Trophoblast cell (in vitro differentiated cells and primary cell): ENCODE measurements around the gene CAB39.

Experiments used
- DNase-seq, 2 donors: peaks; one replicate each; pipeline ENCODE4 v3.0.0-alpha.2; 2016
- H2AFZ ChIP-seq: 2 replicates; pipeline ENCODE4 v1.6.1; 2013; ENCODE audit warnings: low read length, moderate library complexity, mild to moderate bottlenecking; ENCODE audit not compliant: insufficient read depth, poor library complexity
- H2AK5ac ChIP-seq: 2 replicates; pipeline ENCODE4 v1.6.1; 2013; ENCODE audit warnings: mild to moderate bottlenecking, low read length
- H2BK120ac ChIP-seq: 2 replicates; pipeline ENCODE4 v1.6.1; 2013; ENCODE audit warnings: low read length, mild to moderate bottlenecking, moderate library complexity; ENCODE audit not compliant: insufficient read depth, poor library complexity
- H2BK12ac ChIP-seq: 2 replicates; pipeline ENCODE4 v1.6.1; 2013; ENCODE audit warnings: mild to moderate bottlenecking, low read length, moderate library complexity
- H2BK5ac ChIP-seq: 2 replicates; pipeline ENCODE4 v1.6.1; 2013; ENCODE audit warnings: low read length, low read depth, moderate library complexity, mild to moderate bottlenecking; ENCODE audit not compliant: poor library complexity
- H3K14ac ChIP-seq: 2 replicates; pipeline ENCODE4 v1.6.1; 2013; ENCODE audit warnings: mild to moderate bottlenecking, low read length
- H3K18ac ChIP-seq: 2 replicates; pipeline ENCODE4 v1.6.1; 2013; ENCODE audit warnings: mild to moderate bottlenecking, low read length
- H3K23ac ChIP-seq: 2 replicates; pipeline ENCODE4 v1.6.1; 2013; ENCODE audit warnings: low read length
- H3K27ac ChIP-seq: 2 replicates; pipeline ENCODE4 v1.5.1; 2013; ENCODE audit warnings: low read depth, mild to moderate bottlenecking, inconsistent platforms, low read length, moderate library complexity
- H3K27me3 ChIP-seq: 2 replicates; pipeline ENCODE4 v1.6.1; 2013; ENCODE audit warnings: inconsistent platforms, mild to moderate bottlenecking, low read length, moderate library complexity; ENCODE audit not compliant: insufficient read depth
- H3K36me3 ChIP-seq, 2 experiments: 1 replicate in 1 of 2; 2 replicates in 1 of 2; pipeline ENCODE4 v1.6.1; 2013; ENCODE audit warnings: low read length in 2 of 2, mild to moderate bottlenecking in 2 of 2, moderate library complexity in 1 of 2; ENCODE audit not compliant: insufficient read depth in 2 of 2, control insufficient read depth in 1 of 2
- H3K4ac ChIP-seq: 2 replicates; pipeline ENCODE4 v1.6.1; 2013; ENCODE audit warnings: low read depth, mild to moderate bottlenecking, low read length, moderate library complexity
- H3K4me1 ChIP-seq, 2 experiments: 1 replicate in 1 of 2; 2 replicates in 1 of 2; pipeline ENCODE4 v1.6.1; 2013; ENCODE audit warnings: low read length in 2 of 2, mild to moderate bottlenecking in 2 of 2, moderate library complexity in 1 of 2; ENCODE audit not compliant: insufficient read depth in 2 of 2, control insufficient read depth in 1 of 2
- H3K4me2 ChIP-seq: 2 replicates; pipeline ENCODE4 v1.6.1; 2013; ENCODE audit warnings: inconsistent platforms, mild to moderate bottlenecking, low read length, moderate library complexity
- H3K4me3 ChIP-seq: 2 replicates; pipeline ENCODE4 v1.5.1; 2013; ENCODE audit warnings: mild to moderate bottlenecking, low read depth, low read length, inconsistent platforms
- H3K79me1 ChIP-seq: one replicate; pipeline ENCODE4 v1.6.1; 2013; ENCODE audit warnings: low read length
- H3K79me2 ChIP-seq: 2 replicates; pipeline ENCODE4 v1.6.1; 2013; ENCODE audit warnings: low read length, mild to moderate bottlenecking; ENCODE audit not compliant: control insufficient read depth, insufficient read depth, poor library complexity
- H3K9ac ChIP-seq: 2 replicates; pipeline ENCODE4 v1.6.1; 2013; ENCODE audit warnings: mild to moderate bottlenecking, low read length
- H3K9me3 ChIP-seq: 2 replicates; pipeline ENCODE4 v1.6.1; 2013; ENCODE audit warnings: low read depth, mild to moderate bottlenecking, control low read depth, inconsistent platforms, low read length; ENCODE audit not compliant: insufficient read depth
- H4K12ac ChIP-seq: 2 replicates; pipeline ENCODE4 v1.6.1; 2013; ENCODE audit warnings: low read depth, mild to moderate bottlenecking, low read length, moderate library complexity
- H4K8ac ChIP-seq: 2 replicates; pipeline ENCODE4 v1.6.1; 2013; ENCODE audit warnings: low read depth, mild to moderate bottlenecking, low read length, moderate library complexity
- H4K91ac ChIP-seq: one replicate; pipeline ENCODE4 v1.6.1; 2013; ENCODE audit warnings: low read depth, mild to moderate bottlenecking, low read length, moderate library complexity
- WGBS: extraction: QIAGEN DNeasy Blood & Tissue Kit; methylation state at CpG from one replicate; pipeline ENCODE4 v1.1.7; 2013; ENCODE audit warnings: missing lambda C conversion rate; ENCODE audit not compliant: insufficient read length, insufficient coverage; ENCODE audit errors: extremely low coverage; 5-methylcytosine and 5-hydroxymethylcytosine counted together

The CAB39 gene

DNA sequence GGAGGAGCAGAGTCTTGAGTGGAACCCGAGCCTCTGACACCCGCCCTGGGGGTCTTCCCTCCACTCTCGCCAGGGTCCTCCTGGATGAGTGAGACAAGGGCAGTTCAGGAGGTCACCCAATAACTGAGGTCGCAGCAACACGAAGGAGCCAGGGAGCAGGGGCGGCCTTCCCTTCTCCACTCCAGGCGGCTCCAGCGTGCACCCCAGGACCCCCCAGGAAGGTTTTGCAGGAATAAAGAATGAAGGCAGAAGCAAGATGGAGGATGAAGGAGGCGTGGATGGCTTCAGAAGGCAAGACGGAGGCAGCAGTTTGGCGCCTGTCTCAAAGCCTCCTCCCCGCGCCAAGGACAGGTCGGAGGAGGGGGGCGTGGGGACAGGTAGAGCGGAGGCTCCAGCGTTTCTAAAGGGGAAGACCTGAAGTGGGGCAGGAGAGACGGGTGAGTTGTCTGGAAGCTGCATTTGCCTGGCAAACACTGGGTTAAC, 151.5 kb downstream of the CAB39 start:
- WGBS: no CpG with 5 or more reads among the region's 18 CpGs

DNA sequence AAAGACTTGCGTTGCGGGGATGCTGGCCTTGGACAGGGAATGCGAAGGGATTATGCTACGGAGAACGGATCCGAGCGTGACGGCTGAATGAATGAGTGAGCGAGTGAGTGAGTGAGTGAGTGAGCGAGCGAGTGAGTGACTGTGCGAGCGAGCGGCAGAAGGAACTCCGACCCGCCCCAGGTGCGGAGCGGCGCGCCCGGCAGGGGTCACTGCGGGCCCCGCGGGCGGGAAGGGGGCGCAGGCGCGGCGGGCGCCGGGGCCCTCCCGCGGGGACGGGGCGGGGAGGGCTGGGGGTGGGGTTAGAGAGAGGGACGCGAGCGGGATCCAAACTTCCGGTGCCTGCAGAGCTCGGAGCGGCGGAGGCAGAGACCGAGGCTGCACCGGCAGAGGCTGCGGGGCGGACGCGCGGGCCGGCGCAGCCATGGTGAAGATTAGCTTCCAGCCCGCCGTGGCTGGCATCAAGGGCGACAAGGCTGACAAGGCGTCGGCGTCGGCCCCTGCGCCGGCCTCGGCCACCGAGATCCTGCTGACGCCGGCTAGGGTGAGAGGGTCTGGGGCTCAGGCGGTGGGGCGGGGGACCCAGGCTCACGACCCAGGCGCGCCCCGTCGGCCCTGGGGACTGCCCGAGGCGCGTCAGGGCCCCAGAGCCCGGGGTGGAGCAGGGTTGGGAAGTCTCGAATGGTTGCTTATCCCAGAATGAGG, 152.1 kb downstream of the CAB39 start, which contains the start of gene ITM2C:
Gene ITM2C (plus strand): TSS at position 338 of the 702 bp plus-strand sequence. CDS start 84 bp downstream, at position 422.
- H2BK5ac ChIP-seq: peak within 1 kb of the TSS; percentile 85
- H2BK120ac ChIP-seq: peak within 1 kb of the TSS; percentile 96
- H4K91ac ChIP-seq: peak within 1 kb of the TSS; percentile 94
- H3K23ac ChIP-seq: no peak within 1 kb of the TSS
- peak within 1 kb of the TSS; percentile 81 for H3K4me2 ChIP-seq
- H3K27me3 ChIP-seq: no peaks in the 10 kb centered on the region
- H3K79me2 ChIP-seq: peaks cover 24% of the 10 kb centered on the region
- H3K4me3 ChIP-seq: peak within 1 kb of the TSS; percentile 89
- peak within 1 kb of the TSS; percentile 73 for H4K8ac ChIP-seq
- no CpG with 5 or more reads among the region's 76 CpGs for WGBS
- peaks cover 0 to 9% of the 10 kb centered on the region in 2 experiments for H3K36me3 ChIP-seq
- H3K4me1 ChIP-seq: peaks cover 34 to 44% of the 10 kb centered on the region in 2 experiments
- peak within 1 kb of the TSS; percentile 85 for H3K18ac ChIP-seq
- peak within 1 kb of the TSS; percentile 91 for H3K14ac ChIP-seq
- peak within 1 kb of the TSS; percentile 87 for H3K27ac ChIP-seq
- peak within 1 kb of the TSS; percentile 90 for H3K4ac ChIP-seq
- peak within 1 kb of the TSS; percentile 7 for H2BK12ac ChIP-seq
- H2AFZ ChIP-seq: peak within 1 kb of the TSS; percentile 53
- no peaks in the 10 kb centered on the region for H3K9me3 ChIP-seq
- peak within 1 kb of the TSS; percentile 37 for H4K12ac ChIP-seq
- peak within 1 kb of the TSS; percentile 65 for H2AK5ac ChIP-seq
- peak within 1 kb of the TSS; percentile 77 for H3K9ac ChIP-seq
- peaks cover 29% of the 10 kb centered on the region for H3K79me1 ChIP-seq
- peak; percentile 82 to 86 for DNase-seq

More for the DNA sequence above, 151.5 kb downstream of the CAB39 start:
- Histone ChIP-seq H3K9ac (peak overlapping the region; percentile 30), H3K79me1 (peaks cover 23% of the 10 kb centered on the region), H3K36me3 (peaks cover 0 to 8% of the 10 kb centered on the region in 2 experiments), H3K18ac (no peak overlapping the region), H4K8ac (no peak overlapping the region), H3K27me3 (no peaks in the 10 kb centered on the region), H3K4me3 (peak overlapping the region; percentile 71), H3K4me2 (peak overlapping the region; percentile 81), H3K4me1 (peaks cover 28 to 38% of the 10 kb centered on the region in 2 experiments), H2BK12ac (no peak overlapping the region), H3K23ac (no peak overlapping the region), H3K9me3 (no peaks in the 10 kb centered on the region), H2AK5ac (no peak overlapping the region), H3K4ac (no peak overlapping the region), H3K27ac (no peak overlapping the region), H2BK120ac (no peak overlapping the region), H3K79me2 (peaks cover 21% of the 10 kb centered on the region), H4K91ac (no peak overlapping the region), H4K12ac (no peak overlapping the region), H2BK5ac (no peak overlapping the region), H2AFZ (no peak overlapping the region), H3K14ac (no peak overlapping the region)
- DNase-seq: no peak

DNA sequence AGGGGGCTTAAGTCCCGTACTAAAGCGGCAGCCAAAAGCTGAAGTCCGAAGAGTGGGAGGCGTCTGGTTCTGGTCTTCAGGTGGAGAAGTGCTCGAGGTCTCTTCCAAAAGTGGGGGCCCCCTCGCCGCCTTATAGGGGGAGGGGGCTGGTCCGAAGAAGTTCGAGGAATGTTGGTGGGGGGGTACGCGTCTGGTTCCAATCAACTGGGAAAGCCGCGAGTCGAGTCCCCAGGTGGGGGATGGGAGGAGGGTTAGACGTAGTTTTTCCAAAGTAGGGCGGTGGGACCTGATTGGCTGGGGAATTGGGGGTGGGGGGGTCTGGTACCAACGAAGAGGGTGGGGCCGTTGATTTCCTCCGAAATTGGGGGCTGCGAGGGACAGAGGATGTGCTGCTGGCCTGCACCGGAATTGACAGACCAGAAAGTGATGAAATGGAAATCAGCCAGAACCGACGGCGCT, 152.7 kb downstream of the CAB39 start:
- no peaks in the 10 kb centered on the region for H3K9me3 ChIP-seq
- H2BK5ac ChIP-seq: peak overlapping the region; percentile 85
- peak overlapping the region; percentile 53 for H2AFZ ChIP-seq
- peak overlapping the region; percentile 81 for H3K4me2 ChIP-seq
- H3K14ac ChIP-seq: peak overlapping the region; percentile 91
- H3K27ac ChIP-seq: peak overlapping the region; percentile 87
- peaks cover 40 to 49% of the 10 kb centered on the region in 2 experiments for H3K4me1 ChIP-seq
- H3K9ac ChIP-seq: peak overlapping the region; percentile 77
- peak overlapping the region; percentile 85 for H3K18ac ChIP-seq
- peak overlapping the region; percentile 65 for H2AK5ac ChIP-seq
- no CpG with 5 or more reads among the region's 24 CpGs for WGBS
- no peak for DNase-seq
- H2BK120ac ChIP-seq: peak overlapping the region; percentile 96
- H3K79me1 ChIP-seq: peaks cover 35% of the 10 kb centered on the region
- peak overlapping the region; percentile 90 for H3K4ac ChIP-seq
- peak overlapping the region; percentile 89 for H3K4me3 ChIP-seq
- H4K91ac ChIP-seq: peak overlapping the region; percentile 94
- H3K79me2 ChIP-seq: peaks cover 26% of the 10 kb centered on the region
- H4K12ac ChIP-seq: peak overlapping the region; percentile 37
- peak overlapping the region; percentile 73 for H4K8ac ChIP-seq
- H3K23ac ChIP-seq: no peak overlapping the region
- peaks cover 0 to 9% of the 10 kb centered on the region in 2 experiments for H3K36me3 ChIP-seq
- H2BK12ac ChIP-seq: peak overlapping the region; percentile 7
- H3K27me3 ChIP-seq: no peaks in the 10 kb centered on the region

DNA sequence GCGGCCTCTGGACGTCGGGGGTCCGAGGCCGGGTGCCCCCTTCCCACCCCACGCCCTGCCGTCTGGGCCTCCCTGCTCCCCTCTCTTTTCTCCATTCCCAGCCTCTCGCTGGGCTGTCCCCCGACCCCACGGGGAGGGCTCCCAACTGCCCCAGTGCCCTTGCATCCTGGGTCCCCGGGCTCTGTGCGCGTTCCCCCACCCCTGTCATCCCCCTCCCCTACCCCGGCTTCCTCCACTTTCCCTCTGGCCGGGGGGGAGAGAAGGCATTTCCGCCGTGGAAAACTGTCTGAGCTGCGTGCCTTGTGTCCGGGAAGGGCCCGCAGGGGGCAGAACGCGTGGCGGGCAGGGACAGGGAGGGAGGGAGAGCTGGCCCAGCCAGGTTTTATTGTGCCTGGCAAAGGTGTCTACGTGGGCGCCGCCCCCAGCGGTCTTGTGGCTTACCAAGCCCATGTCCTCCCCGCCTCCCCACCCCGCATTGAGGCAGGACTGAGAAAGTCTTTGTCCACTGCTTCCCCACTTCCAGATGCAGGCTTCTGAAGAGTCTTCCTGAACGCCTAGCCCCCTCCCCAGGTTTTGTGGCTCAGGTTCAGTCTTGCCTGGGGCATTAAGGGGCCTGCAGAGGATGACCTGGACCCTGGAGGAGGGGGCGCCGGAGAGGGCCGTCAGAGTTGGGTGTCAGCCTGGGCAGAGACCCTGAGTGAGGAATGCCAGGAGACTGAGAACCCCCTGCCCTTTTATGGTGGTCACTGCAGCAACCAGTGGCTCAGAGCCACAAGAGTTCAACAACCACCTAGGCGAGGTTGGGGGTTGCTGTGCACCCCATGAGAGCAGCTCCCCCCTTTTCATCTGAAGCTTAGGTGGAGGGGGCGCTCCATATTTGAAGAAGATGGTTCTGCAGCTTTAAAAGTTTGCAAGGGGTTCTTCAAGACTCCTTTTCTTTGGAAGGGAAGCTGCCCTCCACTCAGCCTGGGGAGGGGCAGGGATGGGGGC, 153.4 kb downstream of the CAB39 start:
- Histone ChIP-seq H3K14ac (peak overlapping the region; percentile 77), H4K91ac (peak overlapping the region; percentile 94), H2BK12ac (peak overlapping the region; percentile 10), H3K9me3 (no peaks in the 10 kb centered on the region), H3K23ac (no peak overlapping the region), H3K27me3 (no peaks in the 10 kb centered on the region), H2AFZ (peak overlapping the region; percentile 42), H3K79me2 (peaks cover 26% of the 10 kb centered on the region), H3K4me2 (peak overlapping the region; percentile 81), H3K4ac (peak overlapping the region; percentile 90), H3K36me3 (peaks cover 0 to 9% of the 10 kb centered on the region in 2 experiments), H3K18ac (peak overlapping the region; percentile 75), H3K4me1 (peaks cover 43 to 53% of the 10 kb centered on the region in 2 experiments), H2BK5ac (peak overlapping the region; percentile 59), H3K27ac (peak overlapping the region; percentile 29), H3K9ac (peak overlapping the region; percentile 11), H2BK120ac (peak overlapping the region; percentile 32), H4K12ac (no peak overlapping the region), H4K8ac (peak overlapping the region; percentile 59), H3K4me3 (peak overlapping the region; percentile 89), H3K79me1 (peaks cover 39% of the 10 kb centered on the region), H2AK5ac (peak overlapping the region; percentile 5)
- DNase-seq: peak; percentile 54 to 74
- no CpG with 5 or more reads among the region's 35 CpGs for WGBS
